Measurements from ENCODE around the gene RUNX1.

DNA sequence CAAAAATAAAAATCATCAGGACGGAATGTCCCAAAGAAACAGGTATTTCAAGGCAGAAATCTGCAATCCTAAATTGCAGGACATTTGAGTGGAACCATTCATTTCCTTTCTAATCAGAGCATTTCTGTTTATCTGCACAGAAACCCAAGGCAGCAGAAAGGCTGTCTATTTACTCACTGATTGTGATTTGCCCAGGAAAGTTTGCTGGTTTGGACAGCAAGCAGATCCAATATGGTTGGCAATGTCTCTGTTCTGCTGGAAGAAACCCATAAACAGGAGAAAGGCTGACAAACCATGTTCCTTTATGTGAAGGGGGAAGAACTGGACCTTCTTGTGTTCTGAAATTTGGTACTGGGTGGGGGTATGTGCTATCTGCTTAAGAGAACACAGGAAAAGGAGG lies 260.2 kb downstream of the RUNX1 start:
- no peak for TF ChIP-seq POLR2A (IDR thresholded peaks at IDR 0.05)
- TF ChIP-seq, protein P1, sequence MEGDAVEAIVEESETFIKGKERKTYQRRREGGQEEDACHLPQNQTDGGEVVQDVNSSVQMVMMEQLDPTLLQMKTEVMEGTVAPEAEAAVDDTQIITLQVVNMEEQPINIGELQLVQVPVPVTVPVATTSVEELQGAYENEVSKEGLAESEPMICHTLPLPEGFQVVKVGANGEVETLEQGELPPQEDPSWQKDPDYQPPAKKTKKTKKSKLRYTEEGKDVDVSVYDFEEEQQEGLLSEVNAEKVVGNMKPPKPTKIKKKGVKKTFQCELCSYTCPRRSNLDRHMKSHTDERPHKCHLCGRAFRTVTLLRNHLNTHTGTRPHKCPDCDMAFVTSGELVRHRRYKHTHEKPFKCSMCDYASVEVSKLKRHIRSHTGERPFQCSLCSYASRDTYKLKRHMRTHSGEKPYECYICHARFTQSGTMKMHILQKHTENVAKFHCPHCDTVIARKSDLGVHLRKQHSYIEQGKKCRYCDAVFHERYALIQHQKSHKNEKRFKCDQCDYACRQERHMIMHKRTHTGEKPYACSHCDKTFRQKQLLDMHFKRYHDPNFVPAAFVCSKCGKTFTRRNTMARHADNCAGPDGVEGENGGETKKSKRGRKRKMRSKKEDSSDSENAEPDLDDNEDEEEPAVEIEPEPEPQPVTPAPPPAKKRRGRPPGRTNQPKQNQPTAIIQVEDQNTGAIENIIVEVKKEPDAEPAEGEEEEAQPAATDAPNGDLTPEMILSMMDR (IDR thresholded peaks at IDR 0.05): no peak
